Astrocyte (in vitro differentiated cells and primary cell): ENCODE measurements around the gene CACNA1C. TPM values are rescaled to one million over a fixed set of nuclear protein-coding genes. Genes with fewer than 3 reads are reported as not detected.

Experiments used
- DNase-seq: peaks from one replicate; pipeline ENCODE4 v3.0.0-alpha.2; 2010; ENCODE audit warnings: low read depth
- FAIRE-seq: peaks from 2 replicates; lab custom pipeline; 2011; peaks lifted over from hg19 to GRCh38; lab: Jason Lieb, UNC
- H2AFZ ChIP-seq: 2 replicates; pipeline ENCODE4 v1.6.0; 2012; ENCODE audit warnings: low read depth, low read length, inconsistent platforms
- H3K27ac ChIP-seq: 2 replicates; pipeline ENCODE4 v1.5.1; 2011; ENCODE audit warnings: low read depth, low read length, inconsistent platforms
- H3K27me3 ChIP-seq: 2 replicates; pipeline ENCODE4 v1.6.0; 2011; ENCODE audit warnings: low read length, inconsistent platforms; ENCODE audit not compliant: insufficient read depth
- H3K36me3 ChIP-seq: 2 replicates; pipeline ENCODE4 v1.5.1; 2011; ENCODE audit warnings: low read length, inconsistent platforms; ENCODE audit not compliant: insufficient read depth
- H3K4me1 ChIP-seq: 2 replicates; pipeline ENCODE4 v1.5.1; 2011; ENCODE audit warnings: low read length, inconsistent platforms; ENCODE audit not compliant: insufficient read depth
- H3K4me2 ChIP-seq: 2 replicates; pipeline ENCODE4 v1.6.0; 2012; ENCODE audit warnings: low read length, inconsistent platforms
- H3K4me3 ChIP-seq: 2 replicates; pipeline ENCODE4 v1.5.1; 2011; ENCODE audit warnings: low read depth, mild to moderate bottlenecking, low read length, inconsistent platforms; ENCODE audit not compliant: insufficient read depth
- H3K79me2 ChIP-seq: 2 replicates; pipeline ENCODE4 v1.6.0; 2012; ENCODE audit warnings: mild to moderate bottlenecking, low read length, inconsistent platforms; ENCODE audit not compliant: insufficient read depth
- H3K9ac ChIP-seq: 2 replicates; pipeline ENCODE4 v1.6.0; 2012; ENCODE audit warnings: mild to moderate bottlenecking, low read length, inconsistent platforms
- H3K9me3 ChIP-seq: 2 replicates; pipeline ENCODE4 v1.5.1; 2012; ENCODE audit warnings: low read depth, mild to moderate bottlenecking, low read length, inconsistent platforms; ENCODE audit not compliant: insufficient read depth
- H4K20me1 ChIP-seq: 2 replicates; pipeline ENCODE4 v1.6.0; 2012; ENCODE audit warnings: low read length, inconsistent platforms; ENCODE audit not compliant: insufficient read depth
- H3K27ac Mint-ChIP-seq: one replicate; pipeline ENCODE4 v1.8.0; 2021; ENCODE audit warnings: mild to moderate bottlenecking, mixed read lengths; ENCODE audit not compliant: unreplicated experiment
- H3K27me3 Mint-ChIP-seq: one replicate; pipeline ENCODE4 v1.8.0; 2021; ENCODE audit warnings: low read depth, mixed read lengths; ENCODE audit not compliant: unreplicated experiment
- H3K36me3 Mint-ChIP-seq: one replicate; pipeline ENCODE4 v1.8.0; 2021; ENCODE audit warnings: low read depth, mixed read lengths; ENCODE audit not compliant: unreplicated experiment
- H3K4me1 Mint-ChIP-seq: one replicate; pipeline ENCODE4 v1.8.0; 2021; ENCODE audit warnings: low read depth, mixed read lengths; ENCODE audit not compliant: unreplicated experiment
- H3K4me3 Mint-ChIP-seq: one replicate; pipeline ENCODE4 v1.8.0; 2021; ENCODE audit warnings: mild to moderate bottlenecking, moderate library complexity, mixed read lengths; ENCODE audit not compliant: unreplicated experiment
- H3K9me3 Mint-ChIP-seq: one replicate; pipeline ENCODE4 v1.8.0; 2021; ENCODE audit warnings: mild to moderate bottlenecking, mixed read lengths; ENCODE audit not compliant: unreplicated experiment
- CTCF ChIP-seq: IDR thresholded peaks from 2 replicates; pipeline ENCODE4 v1.5.1; 2011; ENCODE audit warnings: low read depth, mild to moderate bottlenecking, inconsistent platforms, low read length, moderate library complexity; ENCODE audit not compliant: insufficient read depth
- EZH2 ChIP-seq: IDR thresholded peaks from 2 replicates; pipeline ENCODE4 v1.6.1; 2012; ENCODE audit warnings: mild to moderate bottlenecking, low read length, inconsistent platforms; ENCODE audit not compliant: insufficient read depth
- total RNA-seq: library from RNA; stranded (reverse); gene quantifications from 2 replicates; pipeline ENCODE4 v1.2.1, GENCODE V29; 2021

The CACNA1C gene
- total RNA-seq, 1 donor from 2014 or later = 2.1 TPM

- no peak overlapping the region for H2AFZ ChIP-seq
- no peak overlapping the region for H3K4me2 ChIP-seq
- TF ChIP-seq CTCF (no peak), EZH2 (no peak)
- DNase-seq (no peak), FAIRE-seq (no peak)
- H3K4me3 ChIP-seq = no peak overlapping the region
- no peaks in the 10 kb centered on the region for H3K27me3 ChIP-seq
- no peaks in the 10 kb centered on the region for H3K9me3 ChIP-seq
- H3K4me1 ChIP-seq = peaks cover 5% of the 10 kb centered on the region
- no peaks in the 10 kb centered on the region for H3K9me3 Mint-ChIP-seq
- H3K27me3 Mint-ChIP-seq = peaks cover 16% of the 10 kb centered on the region
- no peak overlapping the region for H3K4me3 Mint-ChIP-seq
- no peak overlapping the region for H3K9ac ChIP-seq
- peaks cover 13% of the 10 kb centered on the region for H3K4me1 Mint-ChIP-seq
- no peak overlapping the region for H3K27ac Mint-ChIP-seq
- no peaks in the 10 kb centered on the region for H3K36me3 ChIP-seq
- H3K79me2 ChIP-seq = no peaks in the 10 kb centered on the region
- no peaks in the 10 kb centered on the region for H3K36me3 Mint-ChIP-seq
- H4K20me1 ChIP-seq = no peaks in the 10 kb centered on the region
- H3K27ac ChIP-seq = no peak overlapping the region
Measured at GRCh38 chr12:2359725-2360629, 307.2 kb downstream of the CACNA1C start.

- Mint-ChIP-seq H3K4me1 (peaks cover 13% of the 10 kb centered on the region), H3K27me3 (peaks cover 11% of the 10 kb centered on the region), H3K27ac (no peak overlapping the region), H3K36me3 (no peaks in the 10 kb centered on the region), H3K9me3 (no peaks in the 10 kb centered on the region), H3K4me3 (no peak overlapping the region)
- Histone ChIP-seq H3K9ac (no peak overlapping the region), H3K79me2 (no peaks in the 10 kb centered on the region), H4K20me1 (no peaks in the 10 kb centered on the region), H2AFZ (no peak overlapping the region), H3K4me3 (no peak overlapping the region), H3K27ac (no peak overlapping the region), H3K4me2 (no peak overlapping the region), H3K4me1 (peaks cover 5% of the 10 kb centered on the region), H3K36me3 (no peaks in the 10 kb centered on the region), H3K9me3 (no peaks in the 10 kb centered on the region), H3K27me3 (no peaks in the 10 kb centered on the region)
- FAIRE-seq (no peak), DNase-seq (no peak)
- TF ChIP-seq CTCF = no peak
- no peak for TF ChIP-seq EZH2
Measured at GRCh38 chr12:2360630-2361170, 307.9 kb downstream of the CACNA1C start.
